Endothelial cell of umbilical vein (primary cell): Measurements from ENCODE around the gene HAP1. TPM values are rescaled to one million over a fixed set of nuclear protein-coding genes. Genes with fewer than 3 reads are reported as not detected.

Experiments used
- BruUV-seq: library from RNA; stranded (reverse); fragments of 400-500 nt; replicated peaks from 2 replicates; lab custom pipeline; 2021; lab: Mats Ljungman, UMichigan
- CTCF ChIA-PET: fragments of 300-600, 350-600 bp; sonication (Branson Sonifier 250); formaldehyde crosslinking; loops from one replicate; lab custom pipeline; 2021; ENCODE audit warnings: antibody characterized with exemption, inconsistent platforms; lab: Charles Lee
- POLR2A ChIA-PET: fragments of 300-600, 350-600 bp; sonication (Branson Sonifier 250); formaldehyde crosslinking; loops from one replicate; lab custom pipeline; 2021; ENCODE audit warnings: antibody characterized with exemption, inconsistent platforms; lab: Charles Lee
- DNase-seq: peaks from one replicate; pipeline ENCODE4 v3.0.0-alpha.2; 2011; ENCODE audit warnings: low read depth, low spot score
- FAIRE-seq: peaks from 2 replicates; lab custom pipeline; 2011; peaks lifted over from hg19 to GRCh38; lab: Jason Lieb, UNC
- H2AFZ ChIP-seq: 2 replicates; pipeline ENCODE4 v1.6.0; 2012; ENCODE audit warnings: low read depth, low read length, control low read depth, inconsistent platforms
- H3K27ac ChIP-seq: 2 replicates; pipeline ENCODE4 v1.5.1; 2011; ENCODE audit warnings: low read depth, mild to moderate bottlenecking, control low read depth, low read length, moderate library complexity; ENCODE audit not compliant: insufficient read depth
- H3K27me3 ChIP-seq, 2 experiments: 2 replicates each; pipeline versions ENCODE4 v1.6.0 to v1.6.1; 2011; ENCODE audit warnings: low read length in 2 of 2, mixed read lengths in 1 of 2; ENCODE audit not compliant: control insufficient read depth in 2 of 2, insufficient read depth in 2 of 2
- H3K36me3 ChIP-seq, 2 experiments: 2 replicates in 1 of 2; 3 replicates in 1 of 2; pipeline ENCODE4 v1.5.1; 2011; ENCODE audit warnings: low read length in 2 of 2, mild to moderate bottlenecking in 1 of 2, moderate library complexity in 1 of 2; ENCODE audit not compliant: control insufficient read depth in 2 of 2, insufficient read depth in 2 of 2; ENCODE audit errors: extremely low read depth in 1 of 2
- H3K4me1 ChIP-seq: 3 replicates; pipeline ENCODE4 v1.5.1; 2011; ENCODE audit warnings: mild to moderate bottlenecking, low read length; ENCODE audit not compliant: control insufficient read depth, insufficient read depth; ENCODE audit errors: extremely low read depth
- H3K4me2 ChIP-seq: 2 replicates; pipeline ENCODE4 v1.6.1; 2011; ENCODE audit warnings: low read length, control low read depth, mixed read lengths; ENCODE audit not compliant: insufficient read depth
- H3K4me3 ChIP-seq, 3 experiments: fragments of 200-600 bp in 1 of 3; sonication (generic), shearing (Covaris generic) in 1 of 3; replicated peaks in 1 of 3; 2 replicates each; pipeline ENCODE4 v1.5.1; 2011 to 2016; ENCODE audit warnings: control low read depth in 3 of 3, low read length in 3 of 3, mild to moderate bottlenecking in 2 of 3, inconsistent platforms in 1 of 3, low read depth in 1 of 3, moderate library complexity in 1 of 3; ENCODE audit not compliant: insufficient read depth in 1 of 3
- H3K79me2 ChIP-seq: 2 replicates; pipeline ENCODE4 v1.6.0; 2012; ENCODE audit warnings: low read length, inconsistent platforms; ENCODE audit not compliant: control insufficient read depth, insufficient read depth
- H3K9ac ChIP-seq: replicated peaks from 2 replicates; pipeline ENCODE3; 2011; ENCODE audit warnings: low read length, control low read depth; ENCODE audit not compliant: insufficient read depth; ENCODE audit errors: extremely low read depth
- H3K9me1 ChIP-seq: replicated peaks from 3 replicates; pipeline ENCODE4 v1.6.0; 2011; ENCODE audit warnings: mild to moderate bottlenecking, low read length; ENCODE audit not compliant: control insufficient read depth, insufficient read depth; ENCODE audit errors: extremely low read depth
- H3K9me3 ChIP-seq: replicated peaks from 2 replicates; pipeline ENCODE4 v1.5.1; 2012; ENCODE audit warnings: low read length, inconsistent platforms; ENCODE audit not compliant: control insufficient read depth, insufficient read depth
- H4K20me1 ChIP-seq: replicated peaks from 2 replicates; pipeline ENCODE3; 2011; ENCODE audit warnings: mild to moderate bottlenecking, low read length; ENCODE audit not compliant: control insufficient read depth, insufficient read depth; ENCODE audit errors: extremely low read depth
- EZH2 ChIP-seq: IDR thresholded peaks from 2 replicates; pipeline ENCODE4 v1.6.1; 2012; ENCODE audit warnings: borderline replicate concordance, low read depth, mild to moderate bottlenecking, moderate library complexity, low read length, inconsistent platforms; ENCODE audit not compliant: severe bottlenecking
- FOS ChIP-seq: IDR thresholded peaks from 2 replicates; pipeline ENCODE4 v1.6.1; 2011; ENCODE audit warnings: mild to moderate bottlenecking, low read length, moderate library complexity, borderline replicate concordance; ENCODE audit not compliant: insufficient read depth
- GATA2 ChIP-seq: IDR thresholded peaks from 2 replicates; pipeline ENCODE4 v1.7.0; 2011; ENCODE audit warnings: low read depth, mild to moderate bottlenecking, moderate library complexity, mixed read lengths, low read length; ENCODE audit not compliant: insufficient read length, insufficient read depth
- JUN ChIP-seq: IDR thresholded peaks from 2 replicates; pipeline ENCODE4 v1.6.1; 2011; ENCODE audit warnings: borderline replicate concordance, low read depth; ENCODE audit not compliant: insufficient read length, insufficient read depth
- MYC ChIP-seq: IDR thresholded peaks from one replicate; pipeline ENCODE4 v1.6.1; 2011; ENCODE audit warnings: mild to moderate bottlenecking, low read depth, low read length
- POLR2A ChIP-seq: IDR thresholded peaks from 2 replicates; pipeline ENCODE4 v1.6.1; 2012; ENCODE audit warnings: low read depth, mild to moderate bottlenecking, control low read depth, low read length
- POLR2AphosphoS5 ChIP-seq: IDR thresholded peaks from 2 replicates; pipeline ENCODE4 v1.6.1; 2012; ENCODE audit warnings: low read depth, mild to moderate bottlenecking, control low read depth, low read length, moderate library complexity; ENCODE audit not compliant: insufficient read depth
- dilution Hi-C: fragments of 300-500 bp; cut with MboI; formaldehyde crosslinking; loops from one replicate; pipeline ENCODE4 v1.15.0; 2019; ENCODE audit warnings: low sequenced_read_pairs; ENCODE audit not compliant: extremely low pct_ligation_motif_present
- intact Hi-C: fragments of 100-400 bp; cut with micrococcal nuclease; formaldehyde crosslinking; loops from one replicate; pipeline ENCODE4 v1.10.0; 2022
- polyA plus RNA-seq, 4 experiments: library from polyadenylated mRNA; depleted of rRNA in 3 of 4; stranded (reverse) in 3 of 4; unstranded in 1 of 4; fragments of >200 nt; gene quantifications; 2 replicates each; pipeline versions ENCODE4 v1.2.1 to v1.2.3, GENCODE V29; 2011 to 2012; ENCODE audit warnings: missing spikeins in 1 of 4
- total RNA-seq: library from RNA; stranded (reverse); gene quantifications from 2 replicates; pipeline ENCODE4 v1.2.3, GENCODE V29; 2021
- TF ChIP-seq, protein P1 (sequence below), 2 donors: IDR thresholded peaks; 1 replicate in 1 of 2; 2 replicates in 1 of 2; pipeline ENCODE4 v1.5.1; 2011; ENCODE audit warnings: low read length in 2 of 2, mild to moderate bottlenecking in 2 of 2, moderate library complexity in 2 of 2, control low read depth in 1 of 2, inconsistent platforms in 1 of 2, low read depth in 1 of 2; ENCODE audit not compliant: insufficient read depth in 1 of 2; ENCODE audit errors: extremely low read depth in 1 of 2
- TF ChIP-seq, protein P2 (sequence below): IDR thresholded peaks from 2 replicates; pipeline ENCODE4 v1.6.1; 2011; ENCODE audit not compliant: insufficient read depth, insufficient read length

The HAP1 gene
- total and polyA plus RNA-seq, 2 donors (not counting 3 experiments of a cell fraction or from before 2014, with no cell fraction given) = 0.07 to 0.24 TPM

DNA sequence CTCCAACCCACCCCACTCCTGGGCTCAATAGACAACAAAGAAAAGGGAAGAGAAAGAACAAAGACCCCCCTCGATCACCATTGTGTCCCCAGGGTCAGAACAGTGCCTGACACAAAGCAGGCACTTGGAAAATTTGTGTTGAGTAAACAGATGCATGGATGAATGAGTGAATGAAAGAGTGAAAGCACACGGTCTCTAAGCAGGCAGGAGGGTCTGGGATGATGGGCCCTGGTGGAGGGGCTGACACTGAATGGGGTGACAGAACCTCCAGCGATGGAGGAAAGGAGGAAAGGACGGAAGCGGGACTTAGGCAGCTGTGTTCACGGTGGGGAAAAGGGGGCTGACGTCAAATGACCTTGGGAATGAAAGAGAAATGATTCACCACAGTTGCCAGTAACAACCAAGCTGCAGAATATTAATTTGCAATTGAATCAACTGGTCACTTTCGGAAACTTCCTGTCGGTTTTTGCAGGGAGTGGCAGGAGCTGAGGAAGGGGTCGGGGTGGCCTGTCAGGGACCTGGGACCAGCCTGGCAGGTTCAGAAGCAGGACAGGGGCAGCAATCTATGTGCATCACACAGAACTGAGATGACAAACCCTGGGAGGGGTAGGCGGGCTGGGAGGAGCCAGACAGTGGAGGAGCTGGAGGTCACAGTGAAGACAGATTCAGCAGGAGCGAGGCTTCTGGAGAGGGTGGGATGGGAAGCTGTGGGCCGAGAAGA is 29.0 kb downstream of the HAP1 start:
- no peak overlapping the region for H2AFZ ChIP-seq
- POLR2A ChIA-PET = interaction anchor here (0.6 kb wide), 1 partner anchor 14 kb away, joined by 6 read pairs; no protein-coding TSS in a partner anchor
- H3K4me2 ChIP-seq = no peak overlapping the region

More for the DNA sequence above, 29.0 kb downstream of the HAP1 start:
- H4K20me1 ChIP-seq = no peaks in the 10 kb centered on the region
- TF ChIP-seq POLR2A (no peak), JUN (no peak), GATA2 (no peak), EZH2 (no peak), FOS (no peak), POLR2AphosphoS5 (no peak), MYC (no peak)
- TF ChIP-seq, protein P1, sequence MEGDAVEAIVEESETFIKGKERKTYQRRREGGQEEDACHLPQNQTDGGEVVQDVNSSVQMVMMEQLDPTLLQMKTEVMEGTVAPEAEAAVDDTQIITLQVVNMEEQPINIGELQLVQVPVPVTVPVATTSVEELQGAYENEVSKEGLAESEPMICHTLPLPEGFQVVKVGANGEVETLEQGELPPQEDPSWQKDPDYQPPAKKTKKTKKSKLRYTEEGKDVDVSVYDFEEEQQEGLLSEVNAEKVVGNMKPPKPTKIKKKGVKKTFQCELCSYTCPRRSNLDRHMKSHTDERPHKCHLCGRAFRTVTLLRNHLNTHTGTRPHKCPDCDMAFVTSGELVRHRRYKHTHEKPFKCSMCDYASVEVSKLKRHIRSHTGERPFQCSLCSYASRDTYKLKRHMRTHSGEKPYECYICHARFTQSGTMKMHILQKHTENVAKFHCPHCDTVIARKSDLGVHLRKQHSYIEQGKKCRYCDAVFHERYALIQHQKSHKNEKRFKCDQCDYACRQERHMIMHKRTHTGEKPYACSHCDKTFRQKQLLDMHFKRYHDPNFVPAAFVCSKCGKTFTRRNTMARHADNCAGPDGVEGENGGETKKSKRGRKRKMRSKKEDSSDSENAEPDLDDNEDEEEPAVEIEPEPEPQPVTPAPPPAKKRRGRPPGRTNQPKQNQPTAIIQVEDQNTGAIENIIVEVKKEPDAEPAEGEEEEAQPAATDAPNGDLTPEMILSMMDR (IDR thresholded peaks at IDR 0.05; ENCODE audit: extremely low read depth in 1 of 2, insufficient read depth in 1 of 2, low read depth in 1 of 2, low read length in 2 of 2) = no peak
- TF ChIP-seq, protein P2, sequence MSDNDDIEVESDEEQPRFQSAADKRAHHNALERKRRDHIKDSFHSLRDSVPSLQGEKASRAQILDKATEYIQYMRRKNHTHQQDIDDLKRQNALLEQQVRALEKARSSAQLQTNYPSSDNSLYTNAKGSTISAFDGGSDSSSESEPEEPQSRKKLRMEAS = no peak
- H3K36me3 ChIP-seq = no peaks in the 10 kb centered on the region
- no peaks in the 10 kb centered on the region for H3K4me1 ChIP-seq
- FAIRE-seq = no peak
- BruUV-seq = no TSS peak
- no peaks in the 10 kb centered on the region for H3K79me2 ChIP-seq
- peak; percentile 29 for DNase-seq
- H3K9me1 ChIP-seq = no peaks in the 10 kb centered on the region
- H3K27ac ChIP-seq = no peak overlapping the region
- H3K4me3 ChIP-seq = no peak overlapping the region
- H3K27me3 ChIP-seq = peaks cover 0 to 2% of the 10 kb centered on the region in 2 experiments
- no peaks in the 10 kb centered on the region for H3K9me3 ChIP-seq
- intact Hi-C loops = no loop called here
- dilution Hi-C loops = no loop called here
- CTCF ChIA-PET = interaction anchor here (0.6 to 6.5 kb wide), 4 partner anchors 10 to 1279 kb away, joined by 3 to 71 read pairs (median 4); no protein-coding TSS in a partner anchor
- no peak overlapping the region for H3K9ac ChIP-seq
